Measurements from ENCODE around the gene CLEC10A.

Gene CLEC10A

DNA sequence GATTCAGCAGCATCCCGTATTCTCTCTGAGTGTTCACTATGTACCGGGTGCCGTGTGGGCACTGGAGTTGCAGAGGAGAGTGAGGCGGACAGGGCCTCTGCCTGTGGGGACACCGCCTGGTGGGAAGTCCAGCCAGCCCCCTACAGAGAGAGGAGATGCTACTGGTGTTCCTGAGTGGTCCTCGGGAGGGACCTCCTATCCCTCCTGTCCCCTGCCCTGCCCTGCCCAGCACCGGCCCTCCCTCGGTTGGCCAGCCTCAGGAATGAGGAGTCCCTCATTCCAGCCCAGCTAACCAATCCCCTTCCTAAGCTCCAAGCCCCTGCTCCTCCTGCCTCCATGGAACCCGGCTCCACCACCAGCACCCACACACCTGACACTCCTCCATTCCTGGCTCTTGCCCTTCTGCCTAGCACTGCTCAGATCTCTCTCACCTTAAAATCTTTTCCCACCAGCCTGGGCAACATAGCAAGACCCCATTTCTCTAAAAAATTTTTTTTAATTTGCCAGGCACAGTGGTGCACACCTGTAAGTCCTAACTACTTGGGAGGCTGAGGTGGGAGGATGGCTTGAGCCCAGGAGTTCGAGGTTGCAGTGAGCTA is 32.6 kb upstream of the CLEC10A start:
- no peaks in the 10 kb centered on the region for H3K27me3 ChIP-seq (ENCODE audit: insufficient read depth, insufficient read length)
- TF ChIP-seq SUZ12 (IDR thresholded peaks at IDR 0.05; ENCODE audit: extremely low read depth, insufficient read depth, insufficient read length) (no peak), YY1 (IDR thresholded peaks at IDR 0.05; ENCODE audit: insufficient read depth, insufficient read length) (no peak), ZNF274 (IDR thresholded peaks at IDR 0.05; ENCODE audit: low read depth, low read length) (no peak)
- peaks cover 5% of the 10 kb centered on the region for H3K4me1 ChIP-seq (ENCODE audit: insufficient read depth, insufficient read length)
- no peak overlapping the region for H3K4me3 ChIP-seq (ENCODE audit: insufficient read length, low read depth)
- no peak for DNase-seq (ENCODE audit: low read depth, low spot score)
- H3K9me3 ChIP-seq (ENCODE audit: insufficient read depth, low read length) = no peaks in the 10 kb centered on the region
- no peaks in the 10 kb centered on the region for H3K36me3 ChIP-seq (ENCODE audit: insufficient read depth, insufficient read length, low read length)
- no peak overlapping the region for H3K9ac ChIP-seq (ENCODE audit: insufficient read length, low read depth)

DNA sequence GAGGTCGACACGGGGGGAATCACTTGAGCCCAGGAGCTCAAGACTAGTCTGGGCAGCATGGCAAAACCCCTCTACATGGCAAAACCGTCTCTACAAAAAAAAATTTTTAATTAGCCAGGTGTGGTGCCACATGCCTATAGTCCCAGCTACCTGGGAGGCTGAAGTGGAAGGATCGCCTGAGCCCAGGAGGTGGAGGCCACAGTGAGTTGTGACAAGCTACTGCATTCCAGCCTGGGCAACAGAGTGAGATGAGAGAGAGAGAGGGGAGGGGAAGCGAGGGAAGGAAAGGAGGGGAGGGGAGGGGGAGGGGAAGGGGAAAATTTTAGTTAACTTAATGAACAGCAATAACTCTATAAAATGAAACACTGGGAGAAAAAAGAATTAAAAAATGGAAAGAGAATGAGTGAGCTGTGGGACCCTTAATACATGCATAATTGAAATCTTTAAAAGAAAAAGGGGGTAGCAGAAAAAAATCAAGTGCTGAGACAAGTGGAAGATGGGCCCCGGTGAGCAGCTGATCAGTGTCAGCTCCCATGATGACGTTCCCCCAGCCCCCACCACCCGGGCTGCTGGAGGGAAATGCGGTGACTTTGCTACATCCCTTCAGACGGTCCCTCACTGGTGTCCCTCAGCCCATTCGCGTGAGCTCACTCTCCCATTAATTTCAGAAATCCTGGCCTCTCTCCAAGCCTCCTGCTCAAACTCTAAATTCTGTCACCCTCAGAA is 31.9 kb upstream of the CLEC10A start:
- Histone ChIP-seq H3K4me1 (ENCODE audit: insufficient read depth, insufficient read length) (peaks cover 8% of the 10 kb centered on the region), H3K36me3 (ENCODE audit: insufficient read depth, insufficient read length, low read length) (no peaks in the 10 kb centered on the region), H3K9me3 (ENCODE audit: insufficient read depth, low read length) (no peaks in the 10 kb centered on the region), H3K9ac (ENCODE audit: insufficient read length, low read depth) (no peak overlapping the region), H3K27me3 (ENCODE audit: insufficient read depth, insufficient read length) (no peaks in the 10 kb centered on the region), H3K4me3 (ENCODE audit: insufficient read length, low read depth) (no peak overlapping the region)
- TF ChIP-seq ZNF274 (IDR thresholded peaks at IDR 0.05; ENCODE audit: low read depth, low read length) (no peak), SUZ12 (IDR thresholded peaks at IDR 0.05; ENCODE audit: extremely low read depth, insufficient read depth, insufficient read length) (no peak), YY1 (IDR thresholded peaks at IDR 0.05; ENCODE audit: insufficient read depth, insufficient read length) (no peak)
- no peak for DNase-seq (ENCODE audit: low read depth, low spot score)

DNA sequence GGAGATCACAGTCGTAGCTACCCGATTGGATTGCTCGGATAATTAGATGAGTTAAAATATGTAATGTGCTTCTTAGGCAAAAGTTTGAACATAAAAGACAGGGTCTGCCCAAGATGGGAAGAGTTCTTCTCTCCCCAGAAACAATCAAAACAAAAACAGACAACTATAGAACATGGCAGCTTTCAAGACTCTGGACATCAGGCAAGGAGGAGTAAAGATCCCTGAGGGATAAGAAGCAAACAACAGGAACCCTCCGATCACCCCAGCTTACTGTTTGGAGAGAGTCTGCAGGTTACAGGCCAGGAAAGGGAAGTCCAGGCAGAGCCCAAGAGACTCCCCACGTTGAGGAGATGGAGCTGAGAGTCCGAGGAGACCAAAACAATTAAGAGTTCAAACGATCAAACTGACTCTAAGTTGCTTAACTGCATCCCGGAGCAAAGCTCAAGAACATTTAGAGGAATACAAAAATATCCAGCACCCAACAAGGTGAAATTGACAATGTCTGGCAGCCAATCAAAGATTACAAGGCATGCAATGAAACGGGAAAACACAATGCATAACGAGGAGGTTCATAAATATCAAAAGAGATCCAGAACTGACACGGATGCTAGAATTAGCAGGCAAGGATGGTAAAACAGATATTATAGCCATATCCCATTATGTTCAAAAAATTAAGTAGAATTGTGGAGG is 30.7 kb upstream of the CLEC10A start:
- Histone ChIP-seq H3K36me3 (ENCODE audit: insufficient read depth, insufficient read length, low read length) (no peaks in the 10 kb centered on the region), H3K9ac (ENCODE audit: insufficient read length, low read depth) (no peak overlapping the region), H3K9me3 (ENCODE audit: insufficient read depth, low read length) (no peaks in the 10 kb centered on the region), H3K27me3 (ENCODE audit: insufficient read depth, insufficient read length) (no peaks in the 10 kb centered on the region), H3K4me3 (ENCODE audit: insufficient read length, low read depth) (no peak overlapping the region), H3K4me1 (ENCODE audit: insufficient read depth, insufficient read length) (peaks cover 8% of the 10 kb centered on the region)
- DNase-seq (ENCODE audit: low read depth, low spot score) = no peak
- no peak for TF ChIP-seq ZNF274 (IDR thresholded peaks at IDR 0.05; ENCODE audit: low read depth, low read length)
- no peak for TF ChIP-seq YY1 (IDR thresholded peaks at IDR 0.05; ENCODE audit: insufficient read depth, insufficient read length)
- TF ChIP-seq SUZ12 (IDR thresholded peaks at IDR 0.05; ENCODE audit: extremely low read depth, insufficient read depth, insufficient read length) = no peak

DNA sequence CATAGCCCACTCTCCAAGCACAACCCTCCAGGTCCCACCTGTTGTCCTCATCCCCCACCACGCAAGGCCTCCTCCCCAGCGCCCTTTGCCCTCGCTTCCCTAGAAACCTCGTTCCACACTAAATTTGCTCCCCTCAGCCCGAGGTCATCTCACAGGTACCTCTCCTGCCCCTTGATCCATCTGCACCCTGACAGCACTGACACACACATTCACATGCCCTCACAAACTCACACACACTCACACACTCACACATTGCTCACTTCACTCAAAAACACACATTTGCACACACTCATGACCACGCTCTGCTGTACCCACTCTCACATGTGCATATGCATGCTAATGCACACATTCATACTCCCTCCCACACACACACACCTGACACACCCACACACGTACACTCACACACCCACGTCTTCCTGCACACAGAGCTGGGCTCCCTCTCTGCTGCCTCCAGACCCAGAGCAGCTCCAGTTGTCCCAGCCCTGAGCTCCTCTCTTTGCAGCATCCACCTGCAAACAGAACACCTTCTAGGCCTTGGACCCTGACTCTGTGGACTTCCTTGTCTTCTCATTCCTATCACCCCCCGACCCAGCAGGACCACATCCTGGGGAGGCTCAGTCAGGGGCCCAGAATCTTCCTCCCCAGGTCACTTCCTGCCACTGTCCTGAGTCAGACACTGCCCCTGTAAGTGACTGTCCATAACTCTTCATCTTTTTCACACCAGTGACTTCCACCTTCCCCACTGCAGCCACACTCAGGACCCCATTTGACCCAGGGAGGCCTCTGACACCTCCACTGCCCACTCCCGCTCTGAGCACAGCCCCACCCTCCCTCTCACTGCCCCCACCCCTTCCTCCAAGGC is 29.6 kb upstream of the CLEC10A start:
- no peaks in the 10 kb centered on the region for H3K36me3 ChIP-seq (ENCODE audit: insufficient read depth, insufficient read length, low read length)
- TF ChIP-seq ZNF274 (IDR thresholded peaks at IDR 0.05; ENCODE audit: low read depth, low read length) = no peak
- no peak for TF ChIP-seq SUZ12 (IDR thresholded peaks at IDR 0.05; ENCODE audit: extremely low read depth, insufficient read depth, insufficient read length)
- TF ChIP-seq YY1 (IDR thresholded peaks at IDR 0.05; ENCODE audit: insufficient read depth, insufficient read length) = no peak
- no peaks in the 10 kb centered on the region for H3K27me3 ChIP-seq (ENCODE audit: insufficient read depth, insufficient read length)
- no peak overlapping the region for H3K4me3 ChIP-seq (ENCODE audit: insufficient read length, low read depth)
- no peak for DNase-seq (ENCODE audit: low read depth, low spot score)
- no peak overlapping the region for H3K9ac ChIP-seq (ENCODE audit: insufficient read length, low read depth)
- H3K9me3 ChIP-seq (ENCODE audit: insufficient read depth, low read length) = no peaks in the 10 kb centered on the region
- peaks cover 8% of the 10 kb centered on the region for H3K4me1 ChIP-seq (ENCODE audit: insufficient read depth, insufficient read length)

DNA sequence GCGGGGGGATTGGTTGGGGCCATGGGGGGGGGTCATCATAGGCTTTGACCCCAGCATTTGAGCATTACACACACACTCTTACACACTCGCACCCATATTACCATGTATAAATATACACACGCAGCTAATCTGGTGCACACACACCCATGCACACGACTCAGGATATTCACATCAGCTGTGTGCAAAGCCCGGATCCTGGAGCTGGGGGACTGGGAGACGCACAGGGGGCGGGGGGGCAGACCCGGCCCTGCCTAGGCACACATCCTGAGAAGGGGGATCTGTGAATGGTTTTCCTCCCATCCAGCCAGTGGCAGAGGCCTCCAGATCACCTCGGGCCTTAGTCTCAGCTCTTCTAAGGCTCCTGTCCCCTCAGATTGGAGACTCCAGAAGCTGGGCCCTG is 28.9 kb upstream of the CLEC10A start:
- no peak for TF ChIP-seq SUZ12 (IDR thresholded peaks at IDR 0.05; ENCODE audit: extremely low read depth, insufficient read depth, insufficient read length)
- no peak for TF ChIP-seq ZNF274 (IDR thresholded peaks at IDR 0.05; ENCODE audit: low read depth, low read length)
- TF ChIP-seq YY1 (IDR thresholded peaks at IDR 0.05; ENCODE audit: insufficient read depth, insufficient read length) = no peak
- no peak for DNase-seq (ENCODE audit: low read depth, low spot score)
- H3K4me1 ChIP-seq (ENCODE audit: insufficient read depth, insufficient read length) = peaks cover 4% of the 10 kb centered on the region

DNA sequence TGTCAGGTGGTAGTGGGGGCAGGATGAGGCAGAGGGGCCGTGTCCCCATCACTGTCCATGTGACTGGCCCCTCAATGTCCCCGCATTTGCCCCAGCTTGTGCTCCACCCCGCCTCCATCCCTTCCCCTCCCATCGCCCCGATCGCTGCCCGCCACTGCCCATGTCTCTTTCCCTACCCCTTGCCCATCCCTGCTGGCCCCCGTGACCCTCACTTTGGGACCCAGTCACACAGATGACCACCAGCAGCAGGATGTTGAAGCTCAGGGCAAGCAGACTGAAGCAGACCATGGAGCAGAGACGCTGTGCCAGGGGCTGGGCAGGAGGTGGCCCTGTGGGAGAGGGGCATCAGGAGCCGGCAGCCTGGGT is 28.5 kb upstream of the CLEC10A start:
- Histone ChIP-seq H3K4me3 (ENCODE audit: insufficient read length, low read depth) (no peak overlapping the region), H3K36me3 (ENCODE audit: insufficient read depth, insufficient read length, low read length) (no peaks in the 10 kb centered on the region), H3K9me3 (ENCODE audit: insufficient read depth, low read length) (no peaks in the 10 kb centered on the region), H3K9ac (ENCODE audit: insufficient read length, low read depth) (no peak overlapping the region), H3K4me1 (ENCODE audit: insufficient read depth, insufficient read length) (peaks cover 4% of the 10 kb centered on the region), H3K27me3 (ENCODE audit: insufficient read depth, insufficient read length) (no peaks in the 10 kb centered on the region)
- no peak for DNase-seq (ENCODE audit: low read depth, low spot score)
- TF ChIP-seq SUZ12 (IDR thresholded peaks at IDR 0.05; ENCODE audit: extremely low read depth, insufficient read depth, insufficient read length) (no peak), ZNF274 (IDR thresholded peaks at IDR 0.05; ENCODE audit: low read depth, low read length) (no peak), YY1 (IDR thresholded peaks at IDR 0.05; ENCODE audit: insufficient read depth, insufficient read length) (no peak)

More for the DNA sequence above, 28.9 kb upstream of the CLEC10A start:
- H3K27me3 ChIP-seq (ENCODE audit: insufficient read depth, insufficient read length) = no peaks in the 10 kb centered on the region
- H3K36me3 ChIP-seq (ENCODE audit: insufficient read depth, insufficient read length, low read length) = no peaks in the 10 kb centered on the region
- H3K9me3 ChIP-seq (ENCODE audit: insufficient read depth, low read length) = no peaks in the 10 kb centered on the region
- no peak overlapping the region for H3K9ac ChIP-seq (ENCODE audit: insufficient read length, low read depth)
- no peak overlapping the region for H3K4me3 ChIP-seq (ENCODE audit: insufficient read length, low read depth)

All from NT2/D1 (cell line).